Skeletal muscle cell (primary cell): Measurements from ENCODE around the gene CD7.

ENCODE experiments used
- DNase-seq: peaks from one replicate; pipeline ENCODE4 v3.0.0-alpha.2; 2010; ENCODE audit warnings: low read depth
- H3K4me3 ChIP-seq: 2 replicates; pipeline ENCODE4 v1.5.1; 2011; ENCODE audit warnings: low read depth, mild to moderate bottlenecking, control low read depth, low read length, moderate library complexity

The CD7 gene

GRCh38 chr17:82270651-82271050 is 46.8 kb downstream of the CD7 start:
- no peak overlapping the region for H3K4me3 ChIP-seq
- no peak for DNase-seq

GRCh38 chr17:82269882-82270500 is 47.4 kb downstream of the CD7 start:
- no peak for DNase-seq
- no peak overlapping the region for H3K4me3 ChIP-seq

- H3K4me3 ChIP-seq: no peak overlapping the region
- no peak for DNase-seq
These were observed 48.1 kb downstream of the CD7 start for GRCh38 chr17:82269138-82269881.

- DNase-seq: peak; percentile 88
- peak overlapping the region; percentile 13 for H3K4me3 ChIP-seq
These were observed 49.6 kb downstream of the CD7 start for GRCh38 chr17:82267575-82268379.

GRCh38 chr17:82266142-82266541 is 51.3 kb downstream of the CD7 start:
- no peak for DNase-seq
- H3K4me3 ChIP-seq: no peak overlapping the region
